ENCODE measurements around the gene RPL15.

DNA sequence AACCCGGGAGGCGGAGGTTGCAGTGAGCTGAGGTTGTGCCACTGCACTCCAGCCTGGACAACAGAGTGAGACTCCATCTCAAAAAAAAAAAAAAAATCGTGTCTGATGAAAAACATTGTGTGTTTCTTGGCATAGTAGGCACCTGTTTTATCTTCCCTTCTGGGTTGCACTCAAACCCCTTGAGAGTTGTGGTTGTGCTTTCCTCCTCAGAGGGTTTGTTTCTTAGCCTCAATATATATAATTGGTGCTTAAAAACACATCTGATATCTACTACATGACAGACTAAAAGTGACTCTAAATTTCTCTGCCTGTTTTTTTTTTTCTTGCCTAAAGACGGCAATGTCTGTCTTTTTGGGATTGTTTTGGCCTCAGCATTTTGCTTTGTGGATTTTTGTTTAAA is 35.7 kb downstream of the RPL15 start:
- TF ChIP-seq EZH2phosphoT487 (IDR thresholded peaks at IDR 0.05), result no peak
- TF ChIP-seq, protein P1, sequence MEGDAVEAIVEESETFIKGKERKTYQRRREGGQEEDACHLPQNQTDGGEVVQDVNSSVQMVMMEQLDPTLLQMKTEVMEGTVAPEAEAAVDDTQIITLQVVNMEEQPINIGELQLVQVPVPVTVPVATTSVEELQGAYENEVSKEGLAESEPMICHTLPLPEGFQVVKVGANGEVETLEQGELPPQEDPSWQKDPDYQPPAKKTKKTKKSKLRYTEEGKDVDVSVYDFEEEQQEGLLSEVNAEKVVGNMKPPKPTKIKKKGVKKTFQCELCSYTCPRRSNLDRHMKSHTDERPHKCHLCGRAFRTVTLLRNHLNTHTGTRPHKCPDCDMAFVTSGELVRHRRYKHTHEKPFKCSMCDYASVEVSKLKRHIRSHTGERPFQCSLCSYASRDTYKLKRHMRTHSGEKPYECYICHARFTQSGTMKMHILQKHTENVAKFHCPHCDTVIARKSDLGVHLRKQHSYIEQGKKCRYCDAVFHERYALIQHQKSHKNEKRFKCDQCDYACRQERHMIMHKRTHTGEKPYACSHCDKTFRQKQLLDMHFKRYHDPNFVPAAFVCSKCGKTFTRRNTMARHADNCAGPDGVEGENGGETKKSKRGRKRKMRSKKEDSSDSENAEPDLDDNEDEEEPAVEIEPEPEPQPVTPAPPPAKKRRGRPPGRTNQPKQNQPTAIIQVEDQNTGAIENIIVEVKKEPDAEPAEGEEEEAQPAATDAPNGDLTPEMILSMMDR (IDR thresholded peaks at IDR 0.05), result no peak
